Measurements from ENCODE around the gene EPHA3.

GRCh38 chr3:89101251-89101650, 6.2 kb upstream of the EPHA3 start:
- no peak for TF ChIP-seq CTCF (IDR thresholded peaks at IDR 0.05; ENCODE audit: low read depth, low read length)
- TF ChIP-seq, protein P1, sequence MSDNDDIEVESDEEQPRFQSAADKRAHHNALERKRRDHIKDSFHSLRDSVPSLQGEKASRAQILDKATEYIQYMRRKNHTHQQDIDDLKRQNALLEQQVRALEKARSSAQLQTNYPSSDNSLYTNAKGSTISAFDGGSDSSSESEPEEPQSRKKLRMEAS (IDR thresholded peaks at IDR 0.05; ENCODE audit: low read depth, low read length), result no peak
